NCI-H2029 treated with DMSO at 0.1 percent for 48 hours (cell line): ENCODE results near the gene PDLIM7.
A peak's percentile ranks its signal among the peaks of the same experiment; 100 is the strongest.

Source experiments
- DNase-seq: peaks from one replicate; lab custom pipeline; 2025; lab: John Stamatoyannopoulos, UW

Gene PDLIM7

GRCh38 chr5:177505075-177505474 is 7.7 kb upstream of the PDLIM7 start:
- DNase-seq, result no peak

GRCh38 chr5:177504086-177505056 is 7.0 kb upstream of the PDLIM7 start:
- DNase-seq, result no peak

DNA sequence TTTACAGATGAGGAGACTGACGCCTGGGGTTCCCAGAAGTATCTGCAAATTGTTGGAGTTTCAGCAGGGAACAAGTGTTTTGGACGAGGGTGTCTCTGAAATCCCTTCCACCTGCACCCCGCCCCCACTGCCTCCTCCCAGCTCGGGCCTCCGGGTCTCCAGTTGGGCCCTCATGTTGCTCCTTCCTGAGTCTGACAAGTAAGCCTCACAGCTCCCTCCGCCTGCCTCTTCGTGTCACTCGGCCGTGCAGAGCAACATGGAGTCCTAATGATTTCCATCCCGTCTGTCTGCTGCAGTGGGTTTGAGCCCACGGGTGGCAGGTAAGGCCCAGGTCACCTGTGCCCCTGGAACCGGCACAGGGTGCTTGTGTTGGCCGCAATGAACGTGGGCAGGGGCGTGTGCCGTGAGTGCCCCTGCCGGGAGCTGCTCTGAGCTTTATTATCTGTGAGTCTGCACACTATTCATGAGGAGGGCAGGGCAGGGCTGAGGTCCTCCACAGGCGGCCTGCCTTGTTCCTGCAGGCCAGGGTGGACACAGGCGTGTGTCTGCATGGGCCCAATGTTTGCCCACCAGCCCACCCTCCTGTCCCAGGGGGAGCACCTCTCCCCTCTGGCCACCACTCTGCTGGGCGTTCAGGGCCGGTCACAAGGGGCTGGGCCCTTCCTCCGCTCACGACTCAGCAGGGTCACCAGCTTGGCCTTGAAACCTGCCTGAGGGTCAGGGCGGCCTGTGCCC is 6.1 kb upstream of the PDLIM7 start:
- no peak for DNase-seq

- no peak for DNase-seq
These were observed 5.5 kb upstream of the PDLIM7 start for GRCh38 chr5:177502886-177503285.

GRCh38 chr5:177501874-177502678 is 4.7 kb upstream of the PDLIM7 start:
- no peak for DNase-seq

GRCh38 chr5:177500685-177501522 is 3.5 kb upstream of the PDLIM7 start:
- DNase-seq, result peak; percentile 56

DNA sequence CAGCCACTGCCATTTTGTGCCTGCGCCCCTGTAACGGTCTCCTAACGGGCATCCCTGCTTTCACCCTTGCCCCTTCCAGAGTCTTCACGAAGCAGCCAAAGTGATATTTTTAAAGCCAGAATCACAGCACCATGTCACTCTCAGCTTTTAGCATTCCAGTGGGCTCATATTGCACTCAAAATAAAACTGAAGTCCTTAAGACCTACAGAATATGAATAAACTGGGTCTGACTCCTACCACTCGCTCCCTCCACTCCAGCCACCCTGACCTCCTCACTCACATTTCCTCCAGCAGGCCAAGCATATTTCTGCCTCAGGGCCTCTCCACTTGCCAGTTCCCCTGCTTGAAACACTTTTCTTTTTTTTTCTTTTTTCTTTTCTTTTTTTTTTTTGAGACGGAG is 2.4 kb upstream of the PDLIM7 start:
- DNase-seq, result no peak

- no peak for DNase-seq
These were observed 796 bp upstream of the PDLIM7 start for GRCh38 chr5:177498013-177498787.

DNA sequence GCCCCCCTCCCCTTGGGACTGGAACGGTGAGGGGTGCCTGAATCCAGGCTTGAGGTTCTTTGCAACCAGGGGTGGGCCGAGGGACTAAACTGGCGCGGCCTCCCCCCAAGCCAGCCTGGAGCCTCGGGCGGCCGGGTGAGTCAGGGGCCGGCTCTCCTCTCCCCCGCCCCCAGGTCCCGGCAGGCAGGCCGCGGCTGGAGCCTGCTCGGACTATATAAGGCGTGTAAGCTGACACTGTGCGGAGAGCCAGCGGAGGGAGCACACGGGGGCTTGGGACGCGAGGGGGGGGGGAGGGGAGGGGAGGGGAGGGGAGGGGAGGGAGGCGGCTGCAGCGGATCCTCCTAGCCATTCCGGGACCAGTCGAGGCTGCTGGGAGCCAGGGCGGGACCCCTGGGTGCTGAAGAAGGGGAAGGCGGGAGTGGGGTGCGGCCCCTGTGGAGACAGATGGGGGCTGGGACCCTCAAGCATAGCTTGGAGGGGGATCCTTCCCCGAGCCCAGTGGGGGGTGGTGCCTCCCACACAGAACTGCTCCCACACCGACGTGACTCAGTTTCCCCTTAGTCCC is 595 bp downstream of the PDLIM7 start:
- no peak for DNase-seq

- no peak for DNase-seq
These were observed 1.2 kb downstream of the PDLIM7 start for GRCh38 chr5:177496070-177496726.

DNA sequence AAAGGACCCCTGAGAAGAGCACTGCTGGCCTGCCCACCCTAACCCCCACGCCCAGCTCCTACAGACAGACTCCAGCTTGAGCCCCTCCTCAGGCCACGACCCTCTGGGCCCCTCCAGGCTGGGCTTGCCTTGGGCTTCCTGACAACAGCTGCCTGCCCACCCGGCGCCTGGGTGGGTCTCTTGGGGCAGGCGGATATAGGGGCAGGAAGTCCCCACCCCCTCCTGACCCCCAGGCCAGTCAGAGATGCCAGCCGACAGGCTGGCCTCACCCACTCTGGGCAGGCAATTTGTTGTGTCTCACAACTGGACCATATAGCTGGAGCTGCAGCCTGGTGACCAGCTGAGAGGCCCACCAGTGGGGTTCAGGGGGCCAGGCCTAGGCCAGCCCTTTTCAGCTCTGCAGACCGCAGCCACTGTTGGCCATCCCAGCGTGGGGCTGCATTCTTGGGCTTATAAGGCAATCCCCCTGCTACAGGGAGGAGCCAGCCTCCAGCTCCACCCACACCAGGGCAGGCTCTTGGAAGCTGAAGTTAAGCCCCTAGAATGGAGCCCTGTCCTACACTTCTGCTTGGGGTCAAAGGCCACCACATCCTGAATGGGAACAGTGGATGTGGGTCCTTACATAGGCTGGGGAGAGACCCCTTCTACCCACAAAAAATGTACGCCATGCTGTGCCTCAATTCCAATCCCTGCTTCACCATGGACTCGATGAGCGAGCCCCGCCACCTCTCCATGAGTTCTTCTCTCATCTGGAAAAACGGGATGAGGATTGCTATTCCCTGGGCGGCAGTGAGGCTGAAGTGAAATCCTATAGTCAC is 2.0 kb downstream of the PDLIM7 start:
- no peak for DNase-seq

- no peak for DNase-seq
These were observed 2.8 kb downstream of the PDLIM7 start for GRCh38 chr5:177494346-177495195.

DNA sequence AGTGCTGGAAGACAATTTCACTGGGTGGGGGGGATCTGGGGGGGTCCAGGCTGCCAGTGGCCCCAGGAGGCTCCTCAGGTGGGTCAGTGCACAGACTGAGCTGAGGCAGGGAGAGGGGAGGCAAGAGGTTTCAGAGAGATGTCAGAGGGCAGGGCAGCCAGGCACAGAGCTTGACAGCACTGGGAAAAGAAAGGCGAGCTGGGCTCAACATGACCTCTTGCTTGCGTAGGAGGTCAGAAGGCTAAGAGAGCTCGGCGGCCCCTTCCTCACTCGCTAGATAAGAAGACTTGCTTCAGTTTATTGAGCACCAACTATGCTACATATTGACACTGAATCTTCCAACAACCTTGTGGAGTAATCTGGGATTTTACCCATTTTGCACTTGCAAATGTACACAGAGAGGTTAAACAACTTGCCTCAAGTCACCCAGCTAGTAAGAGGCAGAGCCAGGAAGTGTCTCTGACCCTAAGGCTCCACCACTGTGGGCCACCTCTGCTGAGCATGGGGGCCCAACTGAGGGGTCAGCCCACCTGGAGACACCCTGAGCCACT is 3.5 kb downstream of the PDLIM7 start:
- no peak for DNase-seq

DNA sequence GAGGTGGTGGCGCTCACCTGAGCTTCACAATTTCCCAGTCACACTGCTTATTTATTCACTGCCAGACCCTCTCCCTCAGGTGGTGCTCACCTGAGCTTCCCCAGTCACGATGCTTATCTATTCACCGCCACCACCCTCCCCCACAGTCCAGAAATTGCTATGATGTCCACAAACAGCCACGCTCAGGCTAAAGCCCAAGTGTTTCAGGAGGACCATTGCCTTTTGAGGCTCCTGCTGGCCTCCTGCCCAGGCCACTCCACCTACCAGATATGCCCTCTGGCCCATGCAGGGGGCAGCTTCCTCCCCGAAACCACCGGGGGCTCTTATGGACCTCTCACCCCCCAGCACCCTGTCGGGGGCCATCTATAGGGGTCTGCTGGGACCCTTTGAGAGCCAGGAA is 4.6 kb downstream of the PDLIM7 start:
- no peak for DNase-seq

DNA sequence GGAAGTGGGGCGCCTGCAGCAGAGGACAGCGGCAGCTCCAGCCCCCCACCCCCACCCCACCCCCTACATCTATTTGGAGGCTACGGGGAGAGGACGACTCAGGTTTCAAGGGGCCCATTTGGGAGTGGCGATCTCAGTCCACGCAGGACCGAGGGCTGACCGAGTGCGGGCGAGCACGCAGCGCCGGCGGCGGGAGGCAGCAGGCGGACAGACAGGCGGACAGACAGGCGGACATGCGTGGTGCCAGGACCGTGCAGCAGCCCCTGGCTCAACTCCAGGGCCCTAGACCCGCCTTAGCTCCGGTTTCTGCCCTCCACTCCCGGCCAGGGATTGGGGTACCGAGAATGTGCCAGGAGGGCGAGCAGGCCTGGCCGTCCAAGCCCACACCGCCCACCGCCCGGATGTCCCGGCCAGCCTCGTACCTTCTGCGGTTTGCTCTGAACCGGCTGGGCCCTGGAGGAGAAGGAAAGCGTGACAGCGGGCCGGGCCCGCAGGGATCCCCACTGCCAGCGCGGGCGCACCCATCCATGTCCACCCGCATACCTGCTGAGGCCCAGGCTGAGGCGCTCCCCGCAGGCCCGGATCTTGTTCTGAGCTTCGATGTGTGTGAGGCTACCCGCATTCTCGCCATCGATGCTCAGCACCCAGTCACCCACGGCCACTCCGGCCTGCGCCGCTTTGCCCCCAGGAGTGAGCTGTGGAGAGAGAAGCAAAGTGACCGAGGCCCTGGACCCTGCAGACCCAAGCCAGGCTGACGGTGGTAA is 5.2 kb downstream of the PDLIM7 start:
- no peak for DNase-seq

- no peak for DNase-seq
These were observed 5.9 kb downstream of the PDLIM7 start for GRCh38 chr5:177491429-177491945.

DNA sequence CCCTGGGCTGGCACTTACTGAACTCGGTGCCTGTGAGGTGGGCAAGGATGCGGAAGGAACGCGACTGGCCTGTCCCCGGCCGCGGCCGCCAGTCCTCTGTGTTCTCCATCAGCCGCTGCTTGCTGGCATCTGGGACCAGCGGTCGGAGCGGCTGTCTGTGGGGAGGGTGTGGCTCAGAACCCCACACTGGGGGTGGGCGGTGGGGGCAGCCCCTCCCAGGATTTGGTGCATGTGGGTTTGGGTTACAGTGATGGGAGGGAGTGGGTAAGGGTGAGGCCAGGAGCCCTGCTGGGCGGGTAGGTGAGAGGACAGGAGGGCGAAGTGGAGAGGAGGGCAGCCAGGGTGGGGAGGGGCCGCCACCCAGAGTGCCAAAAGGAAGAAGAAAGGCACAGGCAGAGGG is 6.4 kb downstream of the PDLIM7 start:
- DNase-seq, result no peak
